GM18502 (cell line): Measurements from ENCODE around the gene GPLD1.
"Not testable (repeated sequence)": the region's sequence is repeated elsewhere in the genome, so short reads cannot be mapped to it uniquely, and the experiment has no call there.

Experiments
- ATAC-seq: cut with Tn5 transposase; IDR thresholded peaks from one replicate; pipeline ENCODE4 v1.9.1; 2021; ENCODE audit warnings: mild to moderate bottlenecking; ENCODE audit not compliant: unreplicated experiment, poor library complexity

The GPLD1 gene

GRCh38 chr6:24489470-24489869, at the start of gene GPLD1:
Gene GPLD1, minus strand, starts transcription at chr6:24489578. Its CDS starts 67 bp downstream, at chr6:24489511.
- ATAC-seq: no peak

- ATAC-seq: no peak
Measured at GRCh38 chr6:24537771-24538385, 48.5 kb upstream of the GPLD1 start.

GRCh38 chr6:24537082-24537699, 47.8 kb upstream of the GPLD1 start:
- ATAC-seq: no peak

- ATAC-seq: no peak
Measured at GRCh38 chr6:24536466-24536865, 47.1 kb upstream of the GPLD1 start.

- ATAC-seq: no peak
Measured at GRCh38 chr6:24535210-24535609, 45.8 kb upstream of the GPLD1 start.

- no peak for ATAC-seq
Measured at GRCh38 chr6:24534329-24534728, 45.0 kb upstream of the GPLD1 start.

GRCh38 chr6:24529985-24530384, 40.6 kb upstream of the GPLD1 start:
- ATAC-seq: no peak

GRCh38 chr6:24524805-24525204, 35.4 kb upstream of the GPLD1 start:
- ATAC-seq: no peak

GRCh38 chr6:24524329-24524728, 35.0 kb upstream of the GPLD1 start:
- no peak for ATAC-seq

- no peak for ATAC-seq
Measured at GRCh38 chr6:24522228-24523176, 33.1 kb upstream of the GPLD1 start.

- ATAC-seq: peak; percentile 58
Measured at GRCh38 chr6:24520929-24521546, 31.7 kb upstream of the GPLD1 start.

- peak; percentile 78 for ATAC-seq
Measured at GRCh38 chr6:24517659-24518543, 28.5 kb upstream of the GPLD1 start.

- ATAC-seq: peak; percentile 43
Measured at GRCh38 chr6:24513602-24514001, 24.2 kb upstream of the GPLD1 start.

GRCh38 chr6:24511976-24512375, 22.6 kb upstream of the GPLD1 start:
- not testable (repeated sequence) for ATAC-seq

- no peak for ATAC-seq
Measured at GRCh38 chr6:24506814-24507520, 17.6 kb upstream of the GPLD1 start.

- ATAC-seq: no peak
Measured at GRCh38 chr6:24504649-24505586, 15.5 kb upstream of the GPLD1 start.

GRCh38 chr6:24504287-24504648, 14.9 kb upstream of the GPLD1 start:
- ATAC-seq: no peak

- ATAC-seq: no peak
Measured at GRCh38 chr6:24501914-24502313, 12.5 kb upstream of the GPLD1 start.
